Activated B cell treated with CpG ODN at 0.5 μM for 24 hours (primary cell): ENCODE measurements around the gene TERB1. TPM values are rescaled to one million over a fixed set of nuclear protein-coding genes. Genes with fewer than 3 reads are reported as not detected.
"Not testable (repeated sequence)": the region's sequence is repeated elsewhere in the genome, so short reads cannot be mapped to it uniquely, and the experiment has no call there.

Experiments used
- ATAC-seq: fragments of 200-7000 bp; cut with Tn5 transposase; one replicate; pipeline ENCODE4 v1.10.0; 2021; ENCODE audit warnings: low read depth, mild to moderate bottlenecking, moderate library complexity
- CTCF ChIA-PET: fragments of 350-600 bp; sonication (Branson Sonifier 250); formaldehyde crosslinking; loops from one replicate; lab custom pipeline; 2021; ENCODE audit warnings: antibody characterized with exemption; lab: Charles Lee
- POLR2A ChIA-PET: fragments of 350-600 bp; sonication (Branson Sonifier 250); formaldehyde crosslinking; loops from one replicate; lab custom pipeline; 2021; ENCODE audit warnings: antibody characterized with exemption; lab: Charles Lee
- DNase-seq: peaks from one replicate; pipeline ENCODE4 v3.0.0; 2022
- H3K27ac Mint-ChIP-seq: one replicate; pipeline ENCODE4 v1.8.0; 2020; ENCODE audit warnings: mixed read lengths
- H3K27me3 Mint-ChIP-seq: one replicate; pipeline ENCODE4 v1.8.0; 2021; ENCODE audit warnings: mixed read lengths
- H3K36me3 Mint-ChIP-seq: one replicate; pipeline ENCODE4 v1.8.0; 2021; ENCODE audit warnings: low read depth, mixed read lengths
- H3K4me1 Mint-ChIP-seq: one replicate; pipeline ENCODE4 v1.8.0; 2021; ENCODE audit warnings: mixed read lengths
- H3K4me3 Mint-ChIP-seq: one replicate; pipeline ENCODE4 v1.8.0; 2020; ENCODE audit warnings: mild to moderate bottlenecking, mixed read lengths
- H3K9me3 Mint-ChIP-seq: one replicate; pipeline ENCODE4 v1.8.0; 2020; ENCODE audit warnings: mixed read lengths
- CTCF ChIP-seq: fragments of 200-600 bp; IDR thresholded peaks from one replicate; pipeline ENCODE4 v1.8.0; 2022; ENCODE audit warnings: antibody characterized with exemption, mild to moderate bottlenecking
- intact Hi-C: fragments of 100-400 bp; cut with micrococcal nuclease; formaldehyde crosslinking; loops from one replicate; pipeline ENCODE4 v1.15.1; 2024
- total RNA-seq: library from RNA; stranded (reverse); gene quantifications from 2 replicates; pipeline ENCODE4 v1.2.3, GENCODE V29; 2022

TERB1 gene
- total RNA-seq, 1 donor from 2014 or later, result not detected

- ChIA-PET POLR2A (no interaction called here), CTCF (interaction anchor here (1.3 kb wide), 1 partner anchor 21 kb away, joined by 5 read pairs; the partner anchor contains the start of gene NAE1)
- TF ChIP-seq CTCF, result no peak
- ATAC-seq, result no peak
- no peak overlapping the region for H3K27ac Mint-ChIP-seq
- no peak overlapping the region for H3K4me3 Mint-ChIP-seq
- intact Hi-C loops, result no loop called here
- H3K27me3 Mint-ChIP-seq, result no peaks in the 10 kb centered on the region
- no peaks in the 10 kb centered on the region for H3K4me1 Mint-ChIP-seq
- H3K9me3 Mint-ChIP-seq, result no peaks in the 10 kb centered on the region
- H3K36me3 Mint-ChIP-seq, result peaks cover 81% of the 10 kb centered on the region
- DNase-seq, result no peak
These were observed 8.4 kb upstream of the TERB1 start for GRCh38 chr16:66809765-66810164.

- no peak for DNase-seq
- Mint-ChIP-seq H3K27ac (no peak overlapping the region), H3K36me3 (peaks cover 43% of the 10 kb centered on the region), H3K27me3 (no peaks in the 10 kb centered on the region), H3K4me1 (no peaks in the 10 kb centered on the region), H3K4me3 (no peak overlapping the region), H3K9me3 (no peaks in the 10 kb centered on the region)
- ATAC-seq, result no peak
- CTCF ChIA-PET, result no interaction called here
- no peak for TF ChIP-seq CTCF
- POLR2A ChIA-PET, result no interaction called here
- intact Hi-C loops, result no loop called here
These were observed 775 bp upstream of the TERB1 start for GRCh38 chr16:66802159-66802558.

DNA sequence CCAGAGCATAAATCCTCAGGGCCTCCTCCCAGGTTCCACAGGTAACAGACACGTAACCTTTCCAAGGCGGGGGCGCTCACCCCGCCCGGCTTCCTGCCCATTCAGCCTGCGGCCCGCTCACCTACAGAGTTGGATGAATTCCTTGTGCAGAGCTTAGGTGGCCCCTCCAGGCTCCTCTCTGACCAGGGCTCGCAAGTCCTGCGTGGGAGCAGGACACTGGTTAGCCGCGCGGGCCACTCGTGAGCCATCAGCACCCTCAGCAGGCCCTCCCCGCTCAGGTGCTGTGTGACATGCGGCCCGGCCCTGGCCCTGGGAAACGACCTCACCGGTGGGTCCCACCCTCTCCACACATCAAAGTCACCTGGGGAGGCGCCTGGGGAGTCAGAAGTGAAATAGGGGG, 528 bp downstream of the TERB1 start:
- no peak overlapping the region for H3K27ac Mint-ChIP-seq
- ChIA-PET POLR2A (no interaction called here), CTCF (no interaction called here)
- H3K4me3 Mint-ChIP-seq, result no peak overlapping the region
- no peak for TF ChIP-seq CTCF
- H3K36me3 Mint-ChIP-seq, result peaks cover 36% of the 10 kb centered on the region
- DNase-seq (no peak), ATAC-seq (no peak)
- intact Hi-C loops, result no loop called here
- no peaks in the 10 kb centered on the region for H3K9me3 Mint-ChIP-seq
- no peaks in the 10 kb centered on the region for H3K4me1 Mint-ChIP-seq
- no peaks in the 10 kb centered on the region for H3K27me3 Mint-ChIP-seq

GRCh38 chr16:66798161-66798560, 3.2 kb downstream of the TERB1 start:
- TF ChIP-seq CTCF, result no peak
- ATAC-seq, result no peak
- Mint-ChIP-seq H3K27ac (no peak overlapping the region), H3K4me1 (no peaks in the 10 kb centered on the region), H3K27me3 (no peaks in the 10 kb centered on the region), H3K4me3 (no peak overlapping the region), H3K9me3 (no peaks in the 10 kb centered on the region), H3K36me3 (peaks cover 10% of the 10 kb centered on the region)
- CTCF ChIA-PET, result no interaction called here
- DNase-seq, result no peak
- POLR2A ChIA-PET, result no interaction called here
- intact Hi-C loops, result no loop called here

GRCh38 chr16:66793984-66794383, 7.4 kb downstream of the TERB1 start:
- CTCF ChIA-PET, H3K27ac Mint-ChIP-seq, H3K4me3 Mint-ChIP-seq, H3K9me3 Mint-ChIP-seq, H3K4me1 Mint-ChIP-seq, H3K27me3 Mint-ChIP-seq, ATAC-seq, POLR2A ChIA-PET, intact Hi-C loops, H3K36me3 Mint-ChIP-seq, DNase-seq: not testable (repeated sequence)

DNA sequence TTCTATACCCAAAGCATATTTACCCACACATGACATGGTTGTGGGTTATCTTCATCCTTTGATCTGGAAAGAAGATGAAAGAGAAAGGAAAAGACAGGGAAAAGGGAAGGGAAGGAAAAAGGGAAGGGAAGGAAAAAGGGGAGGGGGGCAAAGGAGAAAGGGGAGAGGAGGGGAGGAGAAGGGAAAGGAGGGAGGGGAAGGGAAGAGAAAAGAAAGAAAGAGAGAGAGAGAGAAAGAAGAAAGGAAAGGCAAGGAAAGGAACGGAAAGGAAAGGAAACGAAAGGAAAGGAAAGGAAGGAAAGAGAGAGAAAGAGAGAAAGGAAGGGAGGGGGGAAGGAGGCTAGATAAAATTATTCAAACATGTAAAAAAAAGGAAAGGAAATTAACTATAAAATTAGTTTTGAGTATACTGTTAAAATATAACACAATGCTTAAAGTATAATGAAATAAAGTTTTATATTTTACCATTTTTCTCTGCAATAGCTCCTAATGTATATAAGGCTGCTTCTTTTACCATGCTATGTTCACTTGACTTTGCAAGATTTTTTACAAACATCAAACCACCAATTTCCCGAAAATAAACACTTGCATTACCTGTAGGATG, 11.2 kb downstream of the TERB1 start:
- Mint-ChIP-seq H3K36me3 (no peaks in the 10 kb centered on the region), H3K9me3 (no peaks in the 10 kb centered on the region), H3K4me1 (no peaks in the 10 kb centered on the region), H3K27ac (no peak overlapping the region), H3K27me3 (no peaks in the 10 kb centered on the region), H3K4me3 (no peak overlapping the region)
- POLR2A ChIA-PET, result no interaction called here
- TF ChIP-seq CTCF, result no peak
- intact Hi-C loops, result no loop called here
- CTCF ChIA-PET, result no interaction called here
- no peak for ATAC-seq
- no peak for DNase-seq
